Neural cell (in vitro differentiated cells): ENCODE data around the gene SNTB2. TPM values are rescaled to one million over a fixed set of nuclear protein-coding genes. Genes with fewer than 3 reads are reported as not detected.

ENCODE experiments used
- H2AFZ ChIP-seq: fragments of 200-600, 300-800 bp; sonication (generic), shearing (Covaris generic); 2 replicates; pipeline ENCODE4 v1.6.0; 2014; ENCODE audit warnings: low read depth, mild to moderate bottlenecking, antibody characterized with exemption, low read length, moderate library complexity
- H3F3A ChIP-seq: fragments of 200-600 bp; shearing (Covaris generic); 2 replicates; pipeline ENCODE4 v1.6.1; 2016; ENCODE audit warnings: mild to moderate bottlenecking, moderate library complexity, mixed read lengths, antibody characterized with exemption, low read length; ENCODE audit not compliant: insufficient read depth, poor library complexity, severe bottlenecking
- H3K27ac ChIP-seq: fragments of 200-600, 300-800 bp; sonication (generic), shearing (Covaris generic); 2 replicates; pipeline ENCODE4 v1.5.1; 2014; ENCODE audit warnings: mild to moderate bottlenecking, low read length, moderate library complexity
- H3K27me3 ChIP-seq: fragments of 300-800, 200-600 bp; sonication (generic), shearing (Covaris generic); 2 replicates; pipeline ENCODE4 v1.6.0; 2014; ENCODE audit warnings: mild to moderate bottlenecking, low read depth, low read length, moderate library complexity; ENCODE audit not compliant: insufficient read depth
- H3K36me3 ChIP-seq: fragments of 300-800, 200-600 bp; sonication (generic), shearing (Covaris generic); 2 replicates; pipeline ENCODE4 v1.5.1; 2014; ENCODE audit warnings: mild to moderate bottlenecking, antibody characterized with exemption, low read length, moderate library complexity; ENCODE audit not compliant: insufficient read depth
- H3K4me2 ChIP-seq: fragments of 300-800, 200-600 bp; sonication (generic), shearing (Covaris generic); 2 replicates; pipeline ENCODE4 v1.6.0; 2014; ENCODE audit warnings: mild to moderate bottlenecking, low read length
- H3K4me3 ChIP-seq: fragments of 300-800, 200-600 bp; sonication (generic), shearing (Covaris generic); 2 replicates; pipeline ENCODE4 v1.5.1; 2014; ENCODE audit warnings: mild to moderate bottlenecking, low read length, moderate library complexity
- H3K79me2 ChIP-seq: fragments of 200-600 bp; shearing (Covaris generic); replicated peaks from 2 replicates; pipeline ENCODE4 v1.6.0; 2014; ENCODE audit warnings: mild to moderate bottlenecking, low read length, moderate library complexity; ENCODE audit not compliant: insufficient read depth
- H3K9ac ChIP-seq: fragments of 300-800, 200-600 bp; sonication (generic), shearing (Covaris generic); 2 replicates; pipeline ENCODE4 v1.6.1; 2016; ENCODE audit warnings: mild to moderate bottlenecking, low read length, mixed read lengths
- H3K9me2 ChIP-seq: fragments of 200-600 bp; shearing (Covaris generic); 2 replicates; pipeline ENCODE4 v1.6.1; 2016; ENCODE audit warnings: mild to moderate bottlenecking, low read length, mixed read lengths; ENCODE audit not compliant: insufficient read depth
- H3K9me3 ChIP-seq: fragments of 200-600, 300-800 bp; sonication (generic), shearing (Covaris generic); 2 replicates; pipeline ENCODE4 v1.6.1; 2016; ENCODE audit warnings: mild to moderate bottlenecking, mixed run types, low read length, moderate library complexity, mixed read lengths
- H4K20me1 ChIP-seq: fragments of 200-600 bp; shearing (Covaris generic); 2 replicates; pipeline ENCODE4 v1.6.1; 2016; ENCODE audit warnings: mild to moderate bottlenecking, mixed run types; ENCODE audit not compliant: insufficient read depth
- CTCF ChIP-seq: fragments of 450-650 bp; IDR thresholded peaks from 2 replicates; pipeline ENCODE4 v1.5.1; 2014; ENCODE audit warnings: antibody characterized with exemption, mild to moderate bottlenecking, moderate library complexity; ENCODE audit not compliant: poor library complexity, severe bottlenecking
- EP300 ChIP-seq: fragments of 450-650 bp; conservative IDR thresholded peaks from 2 replicates; pipeline ENCODE4 v1.6.1; 2014; ENCODE audit warnings: antibody characterized with exemption, mild to moderate bottlenecking, moderate library complexity; ENCODE audit not compliant: poor library complexity, severe bottlenecking
- EZH2 ChIP-seq: fragments of 200-600, 300-800 bp; shearing (Covaris generic), sonication (generic); IDR thresholded peaks from 2 replicates; pipeline ENCODE4 v1.6.1; 2014; ENCODE audit warnings: antibody characterized with exemption, low read length, borderline replicate concordance, mild to moderate bottlenecking; ENCODE audit not compliant: insufficient read depth, poor library complexity, severe bottlenecking
- MXI1 ChIP-seq: fragments of 450-650 bp; conservative IDR thresholded peaks from 2 replicates; pipeline ENCODE4 v1.6.1; 2014; ENCODE audit warnings: antibody characterized with exemption, mild to moderate bottlenecking; ENCODE audit not compliant: poor library complexity, severe bottlenecking
- POLR2AphosphoS5 ChIP-seq: IDR thresholded peaks from 2 replicates; pipeline ENCODE4 v1.6.1; 2012
- RAD21 ChIP-seq: fragments of 450-650 bp; conservative IDR thresholded peaks from 2 replicates; pipeline ENCODE4 v1.6.1; 2014; ENCODE audit warnings: antibody characterized with exemption, mild to moderate bottlenecking, moderate library complexity
- REST ChIP-seq: IDR thresholded peaks from 2 replicates; pipeline ENCODE4 v1.6.1; 2012; ENCODE audit warnings: borderline replicate concordance
- SMC3 ChIP-seq: fragments of 450-650 bp; conservative IDR thresholded peaks from 2 replicates; pipeline ENCODE4 v1.6.1; 2014; ENCODE audit warnings: antibody characterized with exemption, mild to moderate bottlenecking, moderate library complexity; ENCODE audit not compliant: poor library complexity
- TAF1 ChIP-seq: IDR thresholded peaks from 2 replicates; pipeline ENCODE4 v1.6.1; 2012; ENCODE audit warnings: low read depth
- polyA plus RNA-seq: library from polyadenylated mRNA; depleted of rRNA; stranded (reverse); fragments of >200 nt; gene quantifications from 2 replicates; pipeline ENCODE4 v1.2.3, GENCODE V29; 2014

Gene SNTB2
- polyA plus RNA-seq, 1 donor from 2014 or later, result 7.0 TPM

GRCh38 chr16:69209735-69210134 is 22.8 kb downstream of the SNTB2 start:
- no peaks in the 10 kb centered on the region for H3K79me2 ChIP-seq
- no peak overlapping the region for H2AFZ ChIP-seq
- no peak overlapping the region for H3K4me3 ChIP-seq
- H3K36me3 ChIP-seq, result no peaks in the 10 kb centered on the region
- H3K27me3 ChIP-seq, result no peaks in the 10 kb centered on the region
- no peaks in the 10 kb centered on the region for H3K9me3 ChIP-seq
- no peak overlapping the region for H3K4me2 ChIP-seq
- TF ChIP-seq CTCF, result no peak
- TF ChIP-seq EZH2, result no peak
- no peak for TF ChIP-seq MXI1
- no peak for TF ChIP-seq TAF1
- no peak for TF ChIP-seq POLR2AphosphoS5
- no peak for TF ChIP-seq EP300
- no peak for TF ChIP-seq SMC3
- TF ChIP-seq REST, result no peak
- no peak for TF ChIP-seq RAD21
- H4K20me1 ChIP-seq, result no peaks in the 10 kb centered on the region
- no peaks in the 10 kb centered on the region for H3F3A ChIP-seq
- H3K27ac ChIP-seq, result no peak overlapping the region
- no peak overlapping the region for H3K9ac ChIP-seq
- H3K9me2 ChIP-seq, result no peaks in the 10 kb centered on the region

DNA sequence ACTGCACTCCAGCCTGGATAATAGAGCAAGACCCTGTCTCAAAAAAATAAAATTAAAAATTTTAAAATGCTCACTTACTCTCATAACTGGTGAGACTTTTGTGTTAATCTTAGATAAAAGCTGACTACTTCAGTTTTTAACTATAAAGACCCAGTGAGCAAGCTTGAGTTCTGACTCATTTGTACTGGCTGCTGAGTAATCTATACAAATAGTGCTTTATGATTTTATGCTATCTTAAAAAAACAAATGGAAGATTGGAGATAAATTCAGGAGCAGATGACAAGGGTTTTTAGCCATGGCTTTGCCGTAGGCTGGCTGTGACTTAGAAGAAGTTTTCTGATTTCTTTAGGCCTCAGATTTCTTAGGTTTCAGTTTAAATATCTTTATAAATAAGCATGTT is 30.5 kb downstream of the SNTB2 start:
- no peak overlapping the region for H3K9ac ChIP-seq
- H2AFZ ChIP-seq, result no peak overlapping the region
- no peak overlapping the region for H3K27ac ChIP-seq
- no peaks in the 10 kb centered on the region for H3K36me3 ChIP-seq
- no peaks in the 10 kb centered on the region for H3K9me3 ChIP-seq
- no peaks in the 10 kb centered on the region for H4K20me1 ChIP-seq
- no peaks in the 10 kb centered on the region for H3K9me2 ChIP-seq
- no peaks in the 10 kb centered on the region for H3K27me3 ChIP-seq
- no peaks in the 10 kb centered on the region for H3F3A ChIP-seq
- TF ChIP-seq EZH2 (no peak), SMC3 (no peak), POLR2AphosphoS5 (no peak), MXI1 (no peak), CTCF (no peak), RAD21 (no peak), EP300 (no peak), TAF1 (no peak), REST (no peak)
- peaks cover 4% of the 10 kb centered on the region for H3K79me2 ChIP-seq
- no peak overlapping the region for H3K4me3 ChIP-seq
- H3K4me2 ChIP-seq, result no peak overlapping the region
